CD4-positive, alpha-beta memory T cell (primary cell): ENCODE measurements around the gene C2orf49. TPM values are rescaled to one million over a fixed set of nuclear protein-coding genes. Genes with fewer than 3 reads are reported as not detected.

Experiments
- CTCF ChIA-PET: fragments of 350-600 bp; sonication (Branson Sonifier 250); formaldehyde crosslinking; loops from one replicate; lab custom pipeline; 2021; ENCODE audit warnings: inconsistent platforms; ENCODE audit not compliant: partially characterized antibody; lab: Charles Lee
- POLR2A ChIA-PET: fragments of 350-600 bp; sonication (Branson Sonifier 250); formaldehyde crosslinking; loops from one replicate; lab custom pipeline; 2021; ENCODE audit not compliant: partially characterized antibody; lab: Charles Lee
- DNase-seq, 5 donors: peaks; one replicate each; pipeline versions ENCODE4 v3.0.0 to v3.0.0-alpha.2; 2020 to 2022; ENCODE audit warnings: mixed read lengths in 1 of 5
- H3K27ac ChIP-seq: one replicate; pipeline ENCODE4 v1.7.0; 2013; ENCODE audit warnings: low read depth, low read length
- H3K27me3 ChIP-seq: 2 replicates; pipeline ENCODE4 v1.7.0; 2013; ENCODE audit warnings: mild to moderate bottlenecking, low read length, moderate library complexity; ENCODE audit not compliant: insufficient read depth
- H3K36me3 ChIP-seq: 2 replicates; pipeline ENCODE4 v1.7.0; 2013; ENCODE audit warnings: mild to moderate bottlenecking, low read length, moderate library complexity; ENCODE audit not compliant: insufficient read depth
- H3K4me1 ChIP-seq: 2 replicates; pipeline ENCODE4 v1.7.0; 2013; ENCODE audit warnings: mild to moderate bottlenecking, low read length, moderate library complexity; ENCODE audit not compliant: insufficient read depth
- H3K4me3 ChIP-seq, 2 donors: one replicate each; pipeline ENCODE4 v1.7.0; 2013; ENCODE audit warnings: low read length in 2 of 2, mild to moderate bottlenecking in 1 of 2
- H3K9me3 ChIP-seq, 2 donors: one replicate each; pipeline ENCODE4 v1.7.0; 2013; ENCODE audit warnings: low read length in 2 of 2, control low read depth in 1 of 2; ENCODE audit not compliant: control insufficient read depth in 1 of 2
- H3K27ac Mint-ChIP-seq, 7 donors: one replicate each; pipeline ENCODE4 v1.8.0; 2020 to 2021; ENCODE audit warnings: mixed read lengths in 7 of 7, mild to moderate bottlenecking in 6 of 7, inconsistent platforms in 3 of 7, moderate library complexity in 3 of 7
- H3K27me3 Mint-ChIP-seq, 2 donors: one replicate each; pipeline ENCODE4 v1.8.0; 2020 to 2021; ENCODE audit warnings: mixed read lengths in 2 of 2
- H3K36me3 Mint-ChIP-seq, 2 donors: one replicate each; pipeline ENCODE4 v1.8.0; 2020 to 2021; ENCODE audit warnings: mixed read lengths in 2 of 2, inconsistent platforms in 1 of 2, mild to moderate bottlenecking in 1 of 2
- H3K4me1 Mint-ChIP-seq, 4 donors: one replicate each; pipeline ENCODE4 v1.8.0; 2020 to 2021; ENCODE audit warnings: mixed read lengths in 4 of 4, mild to moderate bottlenecking in 1 of 4
- H3K4me3 Mint-ChIP-seq, 8 donors: one replicate each; pipeline ENCODE4 v1.8.0; 2020 to 2021; ENCODE audit warnings: mixed read lengths in 8 of 8, mild to moderate bottlenecking in 7 of 8, moderate library complexity in 6 of 8, inconsistent platforms in 3 of 8
- H3K9me3 Mint-ChIP-seq, 8 donors: one replicate each; pipeline ENCODE4 v1.8.0; 2020 to 2021; ENCODE audit warnings: mixed read lengths in 8 of 8, mild to moderate bottlenecking in 5 of 8, inconsistent platforms in 3 of 8, moderate library complexity in 1 of 8
- intact Hi-C: fragments of 100-400 bp; cut with micrococcal nuclease; formaldehyde crosslinking; loops from one replicate; pipeline ENCODE4 v1.15.1; 2023
- polyA plus RNA-seq, 2 donors: library from polyadenylated mRNA; unstranded; fragments of 300-500 nt; fragmentation: Illumina TruSeq; gene quantifications; one replicate each; pipeline ENCODE4 v1.2.3, GENCODE V29; 2021
- total RNA-seq, 2 experiments: library from RNA; stranded (reverse); gene quantifications; one replicate each; pipeline ENCODE4 v1.2.3, GENCODE V29; 2021

The C2orf49 gene
- total and polyA plus RNA-seq, 4 experiments from 2014 or later: 8.7 to 29.9 (median 20.2) TPM

DNA sequence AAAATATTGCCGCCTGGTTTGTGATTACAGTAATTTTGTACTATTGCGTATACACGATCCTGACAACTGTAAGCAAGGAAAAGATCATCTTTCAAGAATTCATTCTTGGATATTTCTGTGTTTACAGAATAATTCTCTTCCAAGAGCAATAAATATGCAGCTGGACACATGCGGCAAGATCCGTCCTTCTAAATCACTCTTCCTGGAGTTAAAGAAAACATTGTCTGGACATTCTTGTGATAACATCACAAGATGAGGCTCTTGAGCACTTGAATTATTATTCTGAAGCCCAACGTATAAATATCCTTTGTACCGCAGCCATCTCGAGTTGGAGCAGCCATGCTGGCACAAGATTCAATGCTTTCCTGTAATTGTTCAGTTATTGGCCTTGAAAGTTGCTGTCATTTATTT, 51.6 kb downstream of the C2orf49 start:
- no peaks in the 10 kb centered on the region for H3K4me1 Mint-ChIP-seq
- CTCF ChIA-PET: interaction anchor here (0.9 kb wide), 1 partner anchor 22 kb away, joined by 3 read pairs; no protein-coding TSS in a partner anchor
- intact Hi-C loops: no loop called here
- Histone ChIP-seq H3K4me1 (no peaks in the 10 kb centered on the region), H3K36me3 (no peaks in the 10 kb centered on the region), H3K27me3 (no peaks in the 10 kb centered on the region), H3K9me3 (no peaks in the 10 kb centered on the region), H3K4me3 (no peak overlapping the region), H3K27ac (no peak overlapping the region)
- no peak overlapping the region for H3K4me3 Mint-ChIP-seq
- H3K27ac Mint-ChIP-seq: no peak overlapping the region
- H3K27me3 Mint-ChIP-seq: peaks cover 2% of the 10 kb centered on the region in 2 donors
- no peak for DNase-seq
- H3K9me3 Mint-ChIP-seq: no peaks in the 10 kb centered on the region
- H3K36me3 Mint-ChIP-seq: peaks cover 0 to 7% of the 10 kb centered on the region in 2 donors
- POLR2A ChIA-PET: no interaction called here

DNA sequence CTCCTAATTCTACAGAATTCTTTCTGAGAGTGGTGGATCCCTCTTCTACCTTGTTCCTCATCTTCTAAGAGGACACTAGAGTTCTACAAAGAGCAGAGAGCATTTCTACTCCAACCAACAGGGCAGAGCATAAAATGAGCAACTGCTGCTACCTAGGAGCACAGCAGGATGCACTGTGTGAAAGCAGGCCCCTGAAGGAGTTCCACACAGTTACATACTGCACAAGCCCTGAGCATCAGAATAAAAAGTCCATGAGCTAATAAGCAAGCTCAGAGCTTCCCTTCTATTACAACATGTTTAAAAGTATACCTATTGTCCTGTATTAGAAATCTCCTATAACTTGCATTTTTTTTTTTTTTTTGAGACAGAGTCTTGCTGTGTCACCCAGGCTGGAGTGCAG, 53.1 kb downstream of the C2orf49 start:
- Mint-ChIP-seq H3K4me1 (no peaks in the 10 kb centered on the region), H3K27me3 (peaks cover 2 to 5% of the 10 kb centered on the region in 2 donors), H3K9me3 (no peaks in the 10 kb centered on the region), H3K4me3 (no peak overlapping the region), H3K36me3 (no peaks in the 10 kb centered on the region), H3K27ac (no peak overlapping the region)
- DNase-seq: no peak
- ChIA-PET CTCF (interaction anchor here (1.2 kb wide), 2 partner anchors 8 to 22 kb away, joined by 3 to 4 read pairs; partner anchors contain the start of gene FHL2), POLR2A (no interaction called here)
- Histone ChIP-seq H3K27me3 (no peaks in the 10 kb centered on the region), H3K27ac (no peak overlapping the region), H3K9me3 (no peaks in the 10 kb centered on the region), H3K4me1 (no peaks in the 10 kb centered on the region), H3K4me3 (no peak overlapping the region), H3K36me3 (no peaks in the 10 kb centered on the region)
- intact Hi-C loops: no loop called here

DNA sequence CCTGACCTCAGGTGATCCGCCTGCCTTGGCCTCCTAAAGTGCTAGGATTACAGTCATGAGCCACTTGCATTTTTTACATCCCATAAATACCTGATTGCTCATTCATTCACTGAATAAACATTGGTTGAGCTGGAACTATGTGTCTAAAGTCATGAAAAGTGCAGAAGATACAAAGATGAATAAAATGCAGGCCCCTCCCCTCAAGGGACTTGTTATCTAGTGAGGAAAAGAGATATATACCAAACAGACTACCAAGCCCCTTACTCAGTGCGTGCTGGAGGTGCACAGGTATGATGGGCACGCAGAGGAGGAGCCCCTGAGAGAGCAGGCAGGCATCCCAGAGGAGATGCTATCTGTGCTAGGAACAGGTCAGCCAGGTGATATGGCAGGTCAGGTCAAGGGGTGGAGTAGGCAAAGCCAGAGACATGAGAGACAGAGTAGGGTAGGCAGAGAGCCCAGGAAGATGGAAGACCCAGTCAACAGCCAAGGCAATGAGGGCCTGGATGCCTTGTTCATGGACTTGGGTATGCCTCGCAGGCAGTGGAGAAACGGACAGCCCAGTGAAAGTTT, 53.8 kb downstream of the C2orf49 start:
- H3K4me1 ChIP-seq: no peaks in the 10 kb centered on the region
- no peaks in the 10 kb centered on the region for H3K9me3 ChIP-seq
- H3K4me3 Mint-ChIP-seq: no peak overlapping the region
- H3K27ac Mint-ChIP-seq: peak overlapping the region in 1 of 7 donors; percentile 62
- no peaks in the 10 kb centered on the region for H3K36me3 Mint-ChIP-seq
- no peak overlapping the region for H3K4me3 ChIP-seq
- POLR2A ChIA-PET: no interaction called here
- CTCF ChIA-PET: interaction anchor here (1.2 kb wide), 1 partner anchor 23 kb away, joined by 3 read pairs; no protein-coding TSS in a partner anchor
- intact Hi-C loops: no loop called here
- peaks cover 2 to 5% of the 10 kb centered on the region in 2 donors for H3K27me3 Mint-ChIP-seq
- H3K27me3 ChIP-seq: no peaks in the 10 kb centered on the region
- no peaks in the 10 kb centered on the region for H3K36me3 ChIP-seq
- no peaks in the 10 kb centered on the region for H3K9me3 Mint-ChIP-seq
- no peaks in the 10 kb centered on the region for H3K4me1 Mint-ChIP-seq
- no peak overlapping the region for H3K27ac ChIP-seq
- DNase-seq: no peak

DNA sequence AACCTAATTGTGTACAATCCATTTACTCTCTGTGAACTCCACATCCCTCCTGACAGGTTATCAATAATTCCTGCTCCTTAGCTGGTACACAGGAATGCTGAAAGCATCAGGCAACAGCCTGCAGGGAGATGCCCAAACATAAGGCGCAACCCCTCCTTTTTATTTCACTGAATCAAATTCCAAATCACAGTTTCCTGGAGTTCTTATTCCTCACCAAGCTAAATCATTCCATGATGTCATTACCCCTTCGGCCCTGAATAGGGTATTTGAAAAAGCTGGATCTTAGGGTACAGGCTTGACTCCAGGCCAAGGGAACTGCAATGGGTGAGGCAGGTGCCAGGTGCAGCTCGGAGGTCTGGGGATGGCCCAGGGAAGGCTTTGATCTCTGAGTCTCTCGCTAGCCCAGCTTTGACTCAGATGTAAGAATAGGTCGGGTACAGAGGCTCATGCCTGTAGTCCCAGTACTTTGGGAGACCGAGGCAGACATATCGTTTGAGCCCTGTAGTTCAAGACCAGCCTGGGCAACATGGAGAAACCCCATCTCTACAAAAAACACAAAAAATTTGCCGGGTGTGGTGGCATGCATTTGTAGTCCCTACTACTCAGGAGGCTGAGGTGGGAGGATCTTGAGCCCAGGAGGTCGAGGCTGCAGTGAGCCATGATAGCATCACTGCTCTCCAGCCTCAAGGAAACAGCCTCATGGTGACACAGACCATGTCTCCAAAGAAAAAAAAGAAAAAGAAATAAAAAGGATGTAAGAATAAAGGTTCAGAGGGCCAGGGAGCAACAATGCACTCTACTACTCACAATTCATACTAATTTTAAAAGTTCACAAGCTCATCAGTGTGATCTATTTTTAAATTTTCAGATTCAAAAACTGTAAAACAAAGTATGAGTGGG, 54.7 kb downstream of the C2orf49 start:
- Mint-ChIP-seq H3K4me3 (no peak overlapping the region), H3K27me3 (peaks cover 4 to 11% of the 10 kb centered on the region in 2 donors), H3K4me1 (no peaks in the 10 kb centered on the region), H3K36me3 (no peaks in the 10 kb centered on the region), H3K27ac (peak overlapping the region in 1 of 7 donors; percentile 46), H3K9me3 (no peaks in the 10 kb centered on the region)
- Histone ChIP-seq H3K27ac (no peak overlapping the region), H3K4me1 (no peaks in the 10 kb centered on the region), H3K9me3 (no peaks in the 10 kb centered on the region), H3K4me3 (no peak overlapping the region), H3K27me3 (no peaks in the 10 kb centered on the region), H3K36me3 (no peaks in the 10 kb centered on the region)
- no peak for DNase-seq
- CTCF ChIA-PET: interaction anchor here (0.9 to 1.0 kb wide), 2 partner anchors 67 to 135 kb away, joined by 3 to 6 read pairs; no protein-coding TSS in a partner anchor
- intact Hi-C loops: no loop called here
- POLR2A ChIA-PET: no interaction called here

DNA sequence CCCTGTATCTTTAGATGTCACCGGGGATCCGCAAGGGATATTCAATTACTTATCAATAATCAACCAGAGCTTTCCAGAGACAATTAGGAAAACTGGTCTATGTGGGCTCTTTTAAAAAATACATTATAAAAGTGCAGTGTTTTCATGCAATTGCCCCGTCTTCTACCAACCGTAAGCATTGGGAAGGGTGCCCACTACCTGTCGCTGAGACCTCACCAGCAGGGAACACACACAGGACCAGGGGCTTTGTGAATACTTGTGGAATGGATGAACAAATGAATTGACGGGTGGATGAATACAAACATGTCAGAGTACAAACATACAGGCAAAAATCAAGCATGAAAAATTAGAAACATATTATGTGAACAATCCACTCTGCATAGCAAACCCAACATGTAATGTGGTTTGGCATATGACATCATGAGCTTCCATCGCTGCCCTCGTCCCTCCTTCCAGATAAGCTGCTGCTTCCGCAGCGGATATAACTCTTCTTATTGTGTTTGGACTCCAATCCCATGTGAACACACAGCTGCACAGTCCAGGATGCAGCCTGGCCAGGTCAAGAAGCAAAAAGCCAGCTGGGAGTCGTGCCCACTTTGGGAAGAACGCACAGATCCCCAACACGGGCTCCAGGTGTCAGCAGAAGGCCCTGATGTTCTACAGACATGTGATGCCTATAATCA, 56.2 kb downstream of the C2orf49 start:
- Histone ChIP-seq H3K4me1 (peaks cover 3% of the 10 kb centered on the region), H3K36me3 (no peaks in the 10 kb centered on the region), H3K4me3 (no peak overlapping the region), H3K9me3 (no peaks in the 10 kb centered on the region), H3K27ac (no peak overlapping the region), H3K27me3 (no peaks in the 10 kb centered on the region)
- no peak for DNase-seq
- no peak overlapping the region for H3K4me3 Mint-ChIP-seq
- no peaks in the 10 kb centered on the region for H3K9me3 Mint-ChIP-seq
- peaks cover 6 to 14% of the 10 kb centered on the region in 2 donors for H3K27me3 Mint-ChIP-seq
- H3K27ac Mint-ChIP-seq: peak overlapping the region in 1 of 7 donors; percentile 79
- H3K4me1 Mint-ChIP-seq: peaks cover 0 to 5% (median 3%) of the 10 kb centered on the region in 4 donors
- no peaks in the 10 kb centered on the region for H3K36me3 Mint-ChIP-seq
- intact Hi-C loops: no loop called here
- CTCF ChIA-PET: no interaction called here
- POLR2A ChIA-PET: no interaction called here

DNA sequence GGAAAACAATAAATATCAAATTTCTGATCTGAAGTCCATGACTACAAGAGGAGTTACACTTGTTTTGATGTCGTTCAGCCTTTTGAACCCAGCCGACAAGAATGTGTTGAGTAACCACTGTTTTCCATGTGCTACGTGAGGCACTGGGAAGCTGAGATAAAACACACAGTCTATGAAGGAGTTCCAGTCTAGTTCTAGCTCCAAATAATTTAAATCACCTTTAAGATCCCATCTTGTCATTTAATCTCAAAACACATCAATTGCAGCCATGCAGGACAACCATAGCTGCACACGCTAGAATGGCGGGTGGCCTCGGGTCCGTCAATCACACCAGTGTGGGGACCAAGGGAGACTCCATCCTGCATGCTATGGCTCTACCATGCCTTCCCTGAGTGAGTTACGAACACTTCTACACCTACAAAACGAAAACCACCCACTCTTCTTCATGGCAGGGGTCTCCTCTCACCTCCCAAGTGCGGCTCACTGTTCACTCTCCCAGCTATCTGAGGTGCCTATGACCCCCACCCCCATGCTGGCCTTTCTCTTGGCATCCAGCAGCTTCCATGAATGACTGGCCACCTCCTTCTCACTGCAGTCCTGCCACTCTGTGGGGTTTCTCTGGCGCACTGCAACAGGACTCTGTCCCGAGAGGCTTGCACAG, 57.7 kb downstream of the C2orf49 start:
- H3K27me3 Mint-ChIP-seq: peaks cover 13 to 22% of the 10 kb centered on the region in 2 donors
- H3K36me3 Mint-ChIP-seq: no peaks in the 10 kb centered on the region
- Histone ChIP-seq H3K27ac (no peak overlapping the region), H3K9me3 (no peaks in the 10 kb centered on the region), H3K4me1 (peaks cover 13% of the 10 kb centered on the region), H3K27me3 (no peaks in the 10 kb centered on the region), H3K36me3 (no peaks in the 10 kb centered on the region), H3K4me3 (no peak overlapping the region)
- no peak overlapping the region for H3K4me3 Mint-ChIP-seq
- POLR2A ChIA-PET: no interaction called here
- H3K9me3 Mint-ChIP-seq: no peaks in the 10 kb centered on the region
- no peak overlapping the region for H3K27ac Mint-ChIP-seq
- intact Hi-C loops: no loop called here
- CTCF ChIA-PET: no interaction called here
- no peak for DNase-seq
- peaks cover 0 to 10% (median 5%) of the 10 kb centered on the region in 4 donors for H3K4me1 Mint-ChIP-seq
